H1 (cell line): ENCODE results near the gene AGFG1. TPM values are rescaled to one million over a fixed set of nuclear protein-coding genes. Genes with fewer than 3 reads are reported as not detected.

Source experiments
- CTCF ChIA-PET: fragments of 300-600 bp; sonication (Branson Sonifier 250); formaldehyde crosslinking; loops from one replicate; lab custom pipeline; 2021; ENCODE audit not compliant: partially characterized antibody; lab: Charles Lee
- POLR2A ChIA-PET: fragments of 300-600 bp; sonication (Branson Sonifier 250); formaldehyde crosslinking; loops from one replicate; lab custom pipeline; 2021; ENCODE audit warnings: inconsistent platforms; ENCODE audit not compliant: partially characterized antibody; lab: Charles Lee
- DNase-seq, 2 experiments: peaks; one replicate each; pipeline versions ENCODE4 v3.0.0 to v3.0.0-alpha.2; 2010 to 2022; ENCODE audit warnings: low spot score in 2 of 2, low read depth in 1 of 2, mixed read lengths in 1 of 2
- FAIRE-seq: peaks from 2 replicates; lab custom pipeline; 2011; peaks lifted over from hg19 to GRCh38; lab: Jason Lieb, UNC
- H2AFZ ChIP-seq: 2 replicates; pipeline ENCODE4 v1.8.1; 2012; ENCODE audit warnings: low read length, inconsistent platforms
- H2AK5ac ChIP-seq: 2 replicates; pipeline ENCODE4 v1.6.1; 2013; ENCODE audit warnings: low read depth, low read length
- H2BK120ac ChIP-seq: replicated peaks from 2 replicates; pipeline ENCODE3; 2013; ENCODE audit warnings: low read depth, low read length, inconsistent platforms
- H2BK12ac ChIP-seq: 2 replicates; pipeline ENCODE4 v1.6.1; 2013; ENCODE audit warnings: low read depth, low read length
- H2BK15ac ChIP-seq: 2 replicates; pipeline ENCODE4 v1.6.1; 2013; ENCODE audit warnings: low read length
- H2BK20ac ChIP-seq: 2 replicates; pipeline ENCODE4 v1.6.1; 2013; ENCODE audit warnings: low read length
- H2BK5ac ChIP-seq: 2 replicates; pipeline ENCODE4 v1.6.1; 2013; ENCODE audit warnings: low read depth, low read length
- H3K14ac ChIP-seq: 2 replicates; pipeline ENCODE4 v1.6.1; 2013; ENCODE audit warnings: inconsistent platforms; ENCODE audit not compliant: insufficient read length
- H3K18ac ChIP-seq: 2 replicates; pipeline ENCODE4 v1.6.1; 2013; ENCODE audit warnings: low read length; ENCODE audit errors: extremely low read depth
- H3K23ac ChIP-seq: 2 replicates; pipeline ENCODE4 v1.6.1; 2013; ENCODE audit warnings: inconsistent platforms; ENCODE audit not compliant: insufficient read length
- H3K23me2 ChIP-seq: 2 replicates; pipeline ENCODE4 v1.6.1; 2013; ENCODE audit warnings: low read depth, low read length
- H3K27ac ChIP-seq: 2 replicates; pipeline ENCODE4 v1.6.1; 2011; ENCODE audit warnings: low read depth, low read length, inconsistent platforms
- H3K27me3 ChIP-seq, 4 experiments: replicated peaks in 1 of 4; 1 replicate in 1 of 4; 2 replicates in 3 of 4; pipeline versions ENCODE4 v1.6.1 to v1.8.1; 2011 to 2013; ENCODE audit warnings: low read length in 3 of 4, mild to moderate bottlenecking in 3 of 4, inconsistent platforms in 2 of 4, mixed read lengths in 2 of 4, moderate library complexity in 1 of 4; ENCODE audit not compliant: control insufficient read depth in 3 of 4, insufficient read depth in 3 of 4; ENCODE audit errors: extremely low read depth in 1 of 4
- H3K36me3 ChIP-seq, 4 experiments: 2 replicates each; pipeline versions ENCODE4 v1.6.1 to v1.8.1; 2011 to 2013; ENCODE audit warnings: mild to moderate bottlenecking in 4 of 4, low read length in 3 of 4, moderate library complexity in 2 of 4, control low read depth in 1 of 4, inconsistent platforms in 1 of 4; ENCODE audit not compliant: insufficient read depth in 4 of 4, control insufficient read depth in 2 of 4
- H3K4ac ChIP-seq: replicated peaks from 2 replicates; pipeline ENCODE3; 2013; ENCODE audit warnings: low read length, low read depth, mixed read lengths, inconsistent platforms; ENCODE audit not compliant: insufficient read length
- H3K4me1 ChIP-seq, 4 experiments: replicated peaks in 1 of 4; 1 replicate in 1 of 4; 2 replicates in 3 of 4; pipeline versions ENCODE4 v1.6.1 to v1.8.1; 2011 to 2013; ENCODE audit warnings: low read length in 3 of 4, inconsistent platforms in 2 of 4, mixed read lengths in 1 of 4; ENCODE audit not compliant: insufficient read depth in 4 of 4, control insufficient read depth in 3 of 4
- H3K4me2 ChIP-seq, 2 experiments: 2 replicates each; pipeline versions ENCODE4 v1.6.1 to v1.8.1; 2011 to 2013; ENCODE audit warnings: low read depth in 2 of 2, low read length in 2 of 2, control low read depth in 1 of 2, inconsistent platforms in 1 of 2, mild to moderate bottlenecking in 1 of 2; ENCODE audit not compliant: insufficient read depth in 1 of 2
- H3K4me3 ChIP-seq, 4 experiments: fragments of 200-600, 300-600 bp in 1 of 4; sonication (generic), shearing (Covaris generic), sonication (Bioruptor Twin) in 1 of 4; 2 replicates each; pipeline versions ENCODE4 v1.5.1 to v1.8.1; 2011 to 2016; ENCODE audit warnings: low read length in 4 of 4, low read depth in 3 of 4, control low read depth in 2 of 4, inconsistent platforms in 2 of 4, mild to moderate bottlenecking in 2 of 4, mixed read lengths in 1 of 4, moderate library complexity in 1 of 4; ENCODE audit not compliant: insufficient read depth in 2 of 4; ENCODE audit errors: extremely low read depth in 1 of 4
- H3K56ac ChIP-seq: replicated peaks from 2 replicates; pipeline ENCODE3; 2013; ENCODE audit warnings: low read depth, mild to moderate bottlenecking, mixed read lengths, low read length, inconsistent platforms; ENCODE audit not compliant: insufficient read length
- H3K79me1 ChIP-seq: 2 replicates; pipeline ENCODE4 v1.6.1; 2013; ENCODE audit warnings: low read depth, low read length, control low read depth
- H3K79me2 ChIP-seq, 2 experiments: 2 replicates each; pipeline versions ENCODE4 v1.6.1 to v1.8.1; 2012 to 2013; ENCODE audit warnings: low read length in 2 of 2, mild to moderate bottlenecking in 2 of 2, inconsistent platforms in 1 of 2; ENCODE audit not compliant: insufficient read depth in 2 of 2, control insufficient read depth in 1 of 2
- H3K9ac ChIP-seq, 4 experiments: replicated peaks in 1 of 4; 1 replicate in 1 of 4; 2 replicates in 3 of 4; pipeline versions ENCODE4 v1.6.1 to v1.8.1; 2011 to 2013; ENCODE audit warnings: low read depth in 3 of 4, low read length in 3 of 4, control low read depth in 2 of 4, mild to moderate bottlenecking in 2 of 4, moderate library complexity in 2 of 4, inconsistent platforms in 1 of 4; ENCODE audit errors: extremely low read depth in 1 of 4
- H3K9me3 ChIP-seq, 2 experiments: 2 replicates each; pipeline versions ENCODE4 v1.6.1 to v1.8.1; 2012 to 2013; ENCODE audit warnings: mild to moderate bottlenecking in 2 of 2, moderate library complexity in 2 of 2, control low read depth in 1 of 2, inconsistent platforms in 1 of 2, low read depth in 1 of 2, low read length in 1 of 2, mixed read lengths in 1 of 2; ENCODE audit not compliant: insufficient read depth in 2 of 2
- H4K20me1 ChIP-seq, 2 experiments: replicated peaks in 1 of 2; 2 replicates each; pipeline versions ENCODE3 to v1.8.1; 2011 to 2013; ENCODE audit warnings: inconsistent platforms in 2 of 2, low read length in 2 of 2, mild to moderate bottlenecking in 1 of 2; ENCODE audit not compliant: insufficient read depth in 2 of 2, control insufficient read depth in 1 of 2
- H4K5ac ChIP-seq: 2 replicates; pipeline ENCODE4 v1.6.1; 2013; ENCODE audit warnings: low read length, low read depth, mixed read lengths, inconsistent platforms; ENCODE audit not compliant: insufficient read length
- H4K8ac ChIP-seq: 2 replicates; pipeline ENCODE4 v1.8.0; 2013; ENCODE audit warnings: mild to moderate bottlenecking, moderate library complexity, low read length, inconsistent platforms; ENCODE audit not compliant: insufficient read depth; ENCODE audit errors: extremely low read depth
- H4K91ac ChIP-seq: replicated peaks from 2 replicates; pipeline ENCODE3; 2013; ENCODE audit warnings: low read length, mixed read lengths, inconsistent platforms; ENCODE audit not compliant: insufficient read length
- CBX8 ChIP-seq: fragments of 300-800, 300-1000 bp; sonication (generic); IDR thresholded peaks from 2 replicates; pipeline ENCODE4 v1.7.1; 2016; ENCODE audit warnings: low read depth, low read length, borderline replicate concordance
- EP300 ChIP-seq, 2 experiments: IDR thresholded peaks; 1 replicate in 1 of 2; 2 replicates in 1 of 2; pipeline ENCODE4 v1.6.1; 2011 to 2012; ENCODE audit warnings: low read depth in 2 of 2, low read length in 2 of 2, mild to moderate bottlenecking in 2 of 2, borderline replicate concordance in 1 of 2, inconsistent platforms in 1 of 2, moderate library complexity in 1 of 2
- MAFK ChIP-seq: IDR thresholded peaks from 2 replicates; pipeline ENCODE4 v1.6.1; 2012; ENCODE audit warnings: low read depth, mild to moderate bottlenecking, improper control_type of control experiment, low read length
- POU5F1 ChIP-seq: IDR thresholded peaks from 2 replicates; pipeline ENCODE4 v1.6.1; 2011; ENCODE audit warnings: low read depth, mild to moderate bottlenecking, low read length, moderate library complexity
- SP1 ChIP-seq: IDR thresholded peaks from 2 replicates; pipeline ENCODE4 v1.6.1; 2011; ENCODE audit warnings: low read depth, low read length
- WGBS, 2 experiments: shearing (Covaris generic) in 1 of 2; methylation state at CpG; one replicate each; pipeline versions ENCODE4 v1.1.6 to v1.1.7; 2013 to 2015; ENCODE audit warnings: low lambda C conversion rate in 2 of 2, mixed read lengths in 2 of 2, inconsistent platforms in 1 of 2, low coverage in 1 of 2, missing lambda C conversion rate in 1 of 2; ENCODE audit not compliant: insufficient replicate concordance in 2 of 2, insufficient coverage in 1 of 2, insufficient read length in 1 of 2; ENCODE audit errors: extremely low coverage in 1 of 2, missing lambda C conversion rate in 1 of 2; 5-methylcytosine and 5-hydroxymethylcytosine counted together
- polyA plus RNA-seq, 7 experiments: library from polyadenylated mRNA; depleted of rRNA in 3 of 7; stranded (reverse) in 5 of 7; unstranded in 2 of 7; fragments of >200 nt in 5 of 7; fragments of 200-250 nt in 2 of 7; gene quantifications; 1 replicate in 5 of 7; 2 replicates in 1 of 7; 4 replicates in 1 of 7; pipeline versions ENCODE4 v1.2.1 to v1.2.3, GENCODE V29; 2011 to 2013; ENCODE audit warnings: missing spikeins in 2 of 7, mixed read lengths in 2 of 7
- total RNA-seq: library from RNA; stranded (reverse); fragmentation: NEBNext Ultra II Directional; extraction: Animal tissue kit (Norgen Biotek cat#: 25700); gene quantifications from 2 replicates; pipeline ENCODE4 v1.2.1, GENCODE V29; 2021

Gene AGFG1
- total and polyA plus RNA-seq, 2 of the 8 experiments (the other 6 are each of a cell fraction or from before 2014, with no cell fraction given): 102 to 147 TPM

DNA sequence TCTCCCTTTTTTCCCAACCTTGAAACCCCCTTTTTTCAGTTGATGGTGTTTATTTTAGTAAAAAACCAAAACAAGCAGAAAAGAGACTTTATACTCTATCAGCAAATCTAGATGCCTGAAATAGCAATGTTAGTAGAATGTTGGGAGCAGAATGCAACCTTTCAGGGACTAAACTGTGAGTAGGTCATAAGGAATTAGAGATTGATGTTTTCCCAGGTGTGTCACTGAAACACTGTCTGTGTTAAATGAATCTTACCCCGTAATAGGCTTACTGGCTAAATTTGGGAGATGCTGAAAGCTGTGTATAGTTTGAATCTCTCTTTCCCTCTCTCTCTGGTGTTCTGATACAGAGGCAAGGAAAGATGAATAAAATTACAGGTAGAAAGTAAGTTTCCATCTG, 43.8 kb downstream of the AGFG1 start:
- Histone ChIP-seq H3K4me3 (no peak overlapping the region), H3K9me3 (no peaks in the 10 kb centered on the region), H4K91ac (no peak overlapping the region), H2AFZ (no peak overlapping the region), H3K27me3 (no peaks in the 10 kb centered on the region), H2BK5ac (no peak overlapping the region), H3K79me2 (peaks cover 3 to 100% of the 10 kb centered on the region in 2 experiments; a peak in 3 of 4 replicates), H3K79me1 (no peaks in the 10 kb centered on the region; the same call in 1 of the 2 replicates), H3K4ac (no peak overlapping the region), H3K23me2 (no peaks in the 10 kb centered on the region), H3K14ac (no peak overlapping the region), H4K8ac (no peak overlapping the region), H2BK12ac (no peak overlapping the region), H3K4me1 (peaks cover 0 to 6% (median 3%) of the 10 kb centered on the region in 4 experiments; a peak in 3 of 7 replicates), H2BK20ac (no peak overlapping the region), H4K20me1 (peaks cover 12 to 18% of the 10 kb centered on the region in 2 experiments), H3K9ac (no peak overlapping the region), H3K23ac (no peak overlapping the region), H3K56ac (no peak overlapping the region), H4K5ac (no peak overlapping the region), H2AK5ac (no peak overlapping the region), H3K18ac (no peak overlapping the region), H3K36me3 (peaks cover 0 to 4% (median under 1%) of the 10 kb centered on the region in 4 experiments; a peak in 1 of 8 replicates), H3K27ac (no peak overlapping the region), H2BK120ac (no peak overlapping the region), H3K4me2 (no peak overlapping the region), H2BK15ac (no peak overlapping the region)
- FAIRE-seq (no peak), DNase-seq (no peak)
- 95% methylated on average over 1 of the region's 1 CpG; no CpG with 5 or more reads in 1 of the 2 experiments for WGBS, 2 experiments
- ChIA-PET CTCF (interaction anchor here (1.5 kb wide), 1 partner anchor 110 kb away, joined by 4 read pairs; no protein-coding TSS in a partner anchor), POLR2A (no interaction called here)
- TF ChIP-seq EP300 (IDR thresholded peaks at IDR 0.05; ENCODE audit: borderline replicate concordance in 1 of 2, low read depth in 2 of 2, low read length in 2 of 2): no peak
- TF ChIP-seq POU5F1: no peak
- no peak for TF ChIP-seq SP1
- TF ChIP-seq CBX8: no peak
- TF ChIP-seq MAFK: no peak
